Endodermal cell (in vitro differentiated cells): ENCODE results near the gene HEXA. TPM values are rescaled to one million over a fixed set of nuclear protein-coding genes. Genes with fewer than 3 reads are reported as not detected.

Experiments used
- DNase-seq: peaks from one replicate; pipeline ENCODE4 v3.0.0-alpha.2; 2017
- H3K27ac ChIP-seq: 2 replicates; pipeline ENCODE4 v1.5.1; 2013; ENCODE audit warnings: mild to moderate bottlenecking, low read depth, low read length, moderate library complexity
- H3K27me3 ChIP-seq: 2 replicates; pipeline ENCODE4 v1.6.1; 2013; ENCODE audit warnings: mild to moderate bottlenecking, low read length, moderate library complexity; ENCODE audit not compliant: insufficient read depth, control insufficient read depth, poor library complexity, severe bottlenecking
- H3K36me3 ChIP-seq: 2 replicates; pipeline ENCODE4 v1.7.0; 2013; ENCODE audit warnings: mild to moderate bottlenecking, low read length, moderate library complexity; ENCODE audit not compliant: control insufficient read depth, insufficient read depth
- H3K4me1 ChIP-seq: one replicate; pipeline ENCODE4 v1.7.0; 2013; ENCODE audit warnings: low read length; ENCODE audit not compliant: control insufficient read depth, insufficient read depth
- H3K4me3 ChIP-seq: 2 replicates; pipeline ENCODE4 v1.5.1; 2013; ENCODE audit warnings: mild to moderate bottlenecking, low read length, moderate library complexity
- H3K9ac ChIP-seq: 2 replicates; pipeline ENCODE4 v1.6.1; 2013; ENCODE audit warnings: mild to moderate bottlenecking, low read length, moderate library complexity; ENCODE audit not compliant: poor library complexity, severe bottlenecking; ENCODE audit errors: extremely low read depth
- H3K9me3 ChIP-seq: 2 replicates; pipeline ENCODE4 v1.6.1; 2013; ENCODE audit warnings: mild to moderate bottlenecking, low read length, moderate library complexity; ENCODE audit not compliant: control insufficient read depth
- H3K27ac Mint-ChIP-seq: 2 replicates; pipeline ENCODE4 v1.8.0; 2020; ENCODE audit warnings: mixed read lengths
- H3K27me3 Mint-ChIP-seq: 2 replicates; pipeline ENCODE4 v1.8.0; 2021; ENCODE audit warnings: mild to moderate bottlenecking, mixed read lengths; ENCODE audit not compliant: insufficient read depth
- H3K36me3 Mint-ChIP-seq: 2 replicates; pipeline ENCODE4 v1.8.0; 2020; ENCODE audit warnings: low read depth, mixed read lengths
- H3K4me1 Mint-ChIP-seq: 2 replicates; pipeline ENCODE4 v1.8.0; 2020; ENCODE audit warnings: mixed read lengths
- H3K4me3 Mint-ChIP-seq: 2 replicates; pipeline ENCODE4 v1.8.0; 2020; ENCODE audit warnings: mild to moderate bottlenecking, moderate library complexity, mixed read lengths
- H3K9me3 Mint-ChIP-seq: 2 replicates; pipeline ENCODE4 v1.8.0; 2020; ENCODE audit warnings: mild to moderate bottlenecking, mixed read lengths
- WGBS, 2 experiments: methylation state at CpG; one replicate each; pipeline versions ENCODE4 v1.1.5 to v1.1.7; 2013; ENCODE audit warnings: missing lambda C conversion rate in 2 of 2, mixed read lengths in 1 of 2; ENCODE audit not compliant: insufficient coverage in 1 of 2, insufficient read length in 1 of 2; 5-methylcytosine and 5-hydroxymethylcytosine counted together
- long read RNA-seq, 4 experiments: library from polyadenylated mRNA in 2 of 4; library from RNA in 1 of 4; library from capped mRNA in 1 of 4; stranded (forward) in 3 of 4; unstranded in 1 of 4; transcript quantifications; one replicate each; pipeline ENCODE4 v2.0.0, GENCODE V29; 2020 to 2021; ENCODE audit warnings: inconsistent platforms in 1 of 4
- polyA plus RNA-seq, 2 experiments: library from polyadenylated mRNA; stranded (reverse); fragments of 50-300 nt; gene quantifications; one replicate each; pipeline ENCODE4 v1.2.3, GENCODE V29; 2013
- total RNA-seq, 2 donors: library from RNA; stranded (reverse); fragmentation: NEBNext Ultra II Directional in 1 of 2; extraction: Animal tissue kit (Norgen Biotek cat#: 25700) in 1 of 2; gene quantifications; 2 replicates in 1 of 2; 3 replicates in 1 of 2; pipeline ENCODE4 v1.2.1, GENCODE V29; 2021
- TF ChIP-seq, protein P1 (sequence below): fragments of 200-600 bp; sonication (generic); conservative IDR thresholded peaks from 2 replicates; pipeline ENCODE4 v1.5.0; 2021; ENCODE audit warnings: antibody characterized with exemption, mild to moderate bottlenecking

The HEXA gene
- total RNA-seq: 100 to 1,000 TPM; 102 to 104 TPM
- polyA plus RNA-seq (2013, experiment 1 of 2): 55.3 TPM
- polyA plus RNA-seq (2013, experiment 2 of 2): 47.1 TPM
- long read RNA-seq, experiment 1, full-length matches to known transcripts: 19 of 32 reads
- long read RNA-seq, experiment 1, partial matches to known transcripts: 6 of 32 reads
- long read RNA-seq, experiment 1, other reads (novel, unspliced or antisense): 7 of 32 reads
- long read RNA-seq, experiment 2, full-length matches to known transcripts: 145 of 168 reads
- long read RNA-seq, experiment 2, partial matches to known transcripts: 5 of 168 reads
- long read RNA-seq, experiment 2, other reads (novel, unspliced or antisense): 18 of 168 reads
- long read RNA-seq, experiment 3, full-length matches to known transcripts: 378 of 458 reads
- long read RNA-seq, experiment 3, partial matches to known transcripts: 14 of 458 reads
- long read RNA-seq, experiment 3, other reads (novel, unspliced or antisense): 66 of 458 reads
- long read RNA-seq, experiment 4, full-length matches to known transcripts: 122 of 140 reads
- long read RNA-seq, experiment 4, partial matches to known transcripts: 5 of 140 reads
- long read RNA-seq, experiment 4, other reads (novel, unspliced or antisense): 13 of 140 reads

DNA sequence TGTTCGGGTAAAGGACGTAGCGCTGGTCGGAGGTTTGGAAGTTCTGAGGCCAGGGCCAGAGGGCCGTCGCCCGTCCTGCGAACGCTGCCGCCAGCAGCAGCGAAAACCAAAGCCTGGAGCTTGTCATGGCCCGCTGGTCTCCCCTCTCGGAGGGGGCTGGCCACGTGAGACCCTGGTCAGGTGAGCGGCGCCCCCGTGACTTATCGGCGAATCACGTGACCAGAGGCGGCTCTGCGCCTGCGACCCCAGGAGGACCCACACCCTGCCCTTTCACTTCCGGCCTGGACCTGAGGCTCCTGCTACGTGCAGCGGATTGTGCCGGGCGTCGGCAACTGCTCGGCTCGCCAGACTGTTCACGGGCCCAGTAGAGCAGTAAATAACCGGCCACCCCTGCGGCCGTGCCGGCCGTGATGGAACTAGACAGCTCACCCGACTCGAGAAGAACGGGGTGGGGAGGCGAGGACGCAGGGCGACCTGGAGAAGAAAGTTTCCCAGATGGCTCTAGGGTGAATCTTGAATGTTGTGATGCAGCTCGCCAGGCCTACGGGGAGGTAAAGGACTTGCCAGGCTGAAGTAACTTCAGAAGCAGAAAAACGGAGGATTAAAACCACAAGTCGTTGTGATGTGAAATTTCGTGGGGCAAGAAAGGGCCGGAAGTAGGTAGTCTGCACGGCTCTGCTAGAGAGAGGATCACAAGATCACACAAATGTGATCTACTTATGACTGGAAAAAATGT is at the start of gene HEXA:
Gene HEXA (minus strand): TSS at position 169 of the 736 bp plus-strand sequence. CDS start 42 bp downstream, at position 127.
- Histone ChIP-seq H3K27ac (no peak within 1 kb of the TSS), H3K9me3 (no peaks in the 10 kb centered on the region), H3K4me1 (no peaks in the 10 kb centered on the region), H3K9ac (peak within 1 kb of the TSS; percentile 87), H3K4me3 (peak within 1 kb of the TSS; percentile 96), H3K36me3 (no peaks in the 10 kb centered on the region), H3K27me3 (peaks cover 12% of the 10 kb centered on the region)
- Mint-ChIP-seq H3K4me3 (peak within 1 kb of the TSS; percentile 89), H3K36me3 (no peaks in the 10 kb centered on the region), H3K27ac (peak within 1 kb of the TSS; percentile 94), H3K9me3 (no peaks in the 10 kb centered on the region), H3K4me1 (peaks cover 12% of the 10 kb centered on the region), H3K27me3 (peaks cover 13% of the 10 kb centered on the region)
- TF ChIP-seq, protein P1, sequence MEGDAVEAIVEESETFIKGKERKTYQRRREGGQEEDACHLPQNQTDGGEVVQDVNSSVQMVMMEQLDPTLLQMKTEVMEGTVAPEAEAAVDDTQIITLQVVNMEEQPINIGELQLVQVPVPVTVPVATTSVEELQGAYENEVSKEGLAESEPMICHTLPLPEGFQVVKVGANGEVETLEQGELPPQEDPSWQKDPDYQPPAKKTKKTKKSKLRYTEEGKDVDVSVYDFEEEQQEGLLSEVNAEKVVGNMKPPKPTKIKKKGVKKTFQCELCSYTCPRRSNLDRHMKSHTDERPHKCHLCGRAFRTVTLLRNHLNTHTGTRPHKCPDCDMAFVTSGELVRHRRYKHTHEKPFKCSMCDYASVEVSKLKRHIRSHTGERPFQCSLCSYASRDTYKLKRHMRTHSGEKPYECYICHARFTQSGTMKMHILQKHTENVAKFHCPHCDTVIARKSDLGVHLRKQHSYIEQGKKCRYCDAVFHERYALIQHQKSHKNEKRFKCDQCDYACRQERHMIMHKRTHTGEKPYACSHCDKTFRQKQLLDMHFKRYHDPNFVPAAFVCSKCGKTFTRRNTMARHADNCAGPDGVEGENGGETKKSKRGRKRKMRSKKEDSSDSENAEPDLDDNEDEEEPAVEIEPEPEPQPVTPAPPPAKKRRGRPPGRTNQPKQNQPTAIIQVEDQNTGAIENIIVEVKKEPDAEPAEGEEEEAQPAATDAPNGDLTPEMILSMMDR: no peak
- peak; percentile 100 for DNase-seq
- 1% methylated on average over 20 to 50 of the region's 50 CpGs for WGBS, 2 experiments

DNA sequence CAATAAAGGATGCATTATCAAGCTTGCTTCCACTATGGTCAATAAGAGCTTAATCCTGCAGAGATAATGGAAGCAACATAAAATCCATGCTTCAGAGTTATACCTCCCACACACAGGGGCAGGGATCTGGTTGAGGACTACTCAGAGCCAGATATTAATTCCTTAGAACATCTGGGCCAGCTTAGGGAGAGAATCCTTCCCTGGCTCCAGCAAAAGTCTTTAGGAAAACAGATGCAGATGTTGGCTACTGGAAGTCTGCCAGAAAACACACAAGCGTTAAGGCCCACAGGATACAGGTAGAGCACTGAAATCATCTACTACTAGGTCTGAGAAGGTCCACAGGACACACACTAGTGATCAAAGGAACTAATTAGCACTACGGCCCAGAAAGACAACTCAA is 47.4 kb upstream of the HEXA start:
- no peak overlapping the region for H3K9ac ChIP-seq
- Mint-ChIP-seq H3K27ac (no peak overlapping the region), H3K4me3 (no peak overlapping the region), H3K4me1 (no peaks in the 10 kb centered on the region), H3K9me3 (peaks cover 15% of the 10 kb centered on the region), H3K36me3 (no peaks in the 10 kb centered on the region), H3K27me3 (peaks cover 13% of the 10 kb centered on the region)
- H3K36me3 ChIP-seq: no peaks in the 10 kb centered on the region
- WGBS, 2 experiments: 85 to 95% methylated on average over 2 of the region's 2 CpGs
- peaks cover 39% of the 10 kb centered on the region for H3K27me3 ChIP-seq
- no peaks in the 10 kb centered on the region for H3K4me1 ChIP-seq
- no peak overlapping the region for H3K4me3 ChIP-seq
- DNase-seq: no peak
- TF ChIP-seq, protein P1: no peak
- H3K27ac ChIP-seq: no peak overlapping the region
- H3K9me3 ChIP-seq: no peaks in the 10 kb centered on the region

DNA sequence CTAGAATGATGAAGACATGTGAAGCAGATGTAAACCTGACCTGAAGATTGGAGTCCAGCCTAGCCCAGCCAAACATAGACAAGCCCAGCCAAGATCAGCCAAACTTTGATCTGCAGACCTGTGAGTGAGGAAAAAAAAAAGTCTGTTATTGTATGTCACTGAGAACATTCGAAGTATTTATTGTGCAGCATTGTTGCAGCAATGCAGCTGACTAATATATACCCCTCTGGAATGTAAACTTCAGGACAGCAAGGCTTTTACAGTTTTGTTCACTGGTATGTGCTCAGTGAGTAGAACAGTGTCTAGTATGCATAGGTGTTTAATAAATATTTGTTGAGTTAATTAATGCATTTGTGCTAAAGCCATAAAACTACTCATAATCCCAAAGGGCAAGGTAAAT is 45.7 kb upstream of the HEXA start:
- Mint-ChIP-seq H3K4me1 (no peaks in the 10 kb centered on the region), H3K4me3 (no peak overlapping the region), H3K36me3 (no peaks in the 10 kb centered on the region), H3K27ac (no peak overlapping the region), H3K9me3 (peaks cover 11% of the 10 kb centered on the region), H3K27me3 (peaks cover 13% of the 10 kb centered on the region)
- 38 to 94% methylated on average over 1 of the region's 1 CpG for WGBS, 2 experiments
- DNase-seq: no peak
- peaks cover 39% of the 10 kb centered on the region for H3K27me3 ChIP-seq
- no peak overlapping the region for H3K4me3 ChIP-seq
- H3K27ac ChIP-seq: no peak overlapping the region
- H3K36me3 ChIP-seq: no peaks in the 10 kb centered on the region
- no peak overlapping the region for H3K9ac ChIP-seq
- no peaks in the 10 kb centered on the region for H3K9me3 ChIP-seq
- TF ChIP-seq, protein P1: no peak
- H3K4me1 ChIP-seq: no peaks in the 10 kb centered on the region
